ENCODE measurements around the gene ANKS1A. TPM values are rescaled to one million over a fixed set of nuclear protein-coding genes. Genes with fewer than 3 reads are reported as not detected.

The ANKS1A gene
- total RNA-seq, 1 experiment from 2014 or later = 26.5 TPM

DNA sequence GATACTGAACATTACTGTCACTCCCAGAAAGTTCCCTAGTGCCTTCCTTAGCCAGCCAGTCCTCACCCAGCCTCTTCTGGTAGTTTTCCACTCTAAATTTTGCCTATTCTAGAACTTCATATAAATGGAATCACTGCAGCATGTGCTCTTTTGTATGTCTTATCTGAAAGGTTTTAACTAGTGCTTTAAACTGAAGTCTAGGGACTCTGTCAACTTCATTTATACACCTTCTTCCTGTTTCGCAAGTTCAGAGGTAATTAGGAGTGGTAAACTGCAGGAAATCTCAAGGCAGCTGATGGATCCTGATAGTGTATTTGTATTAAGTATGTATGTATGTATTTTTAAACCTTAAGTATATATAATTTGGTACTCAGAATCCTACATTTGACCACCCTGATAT lies 157.8 kb downstream of the ANKS1A start:
- Histone ChIP-seq H3K56ac (ENCODE audit: insufficient read length, low read depth, low read length) (no peak overlapping the region), H3K27me3 (ENCODE audit: insufficient read depth, low read length) (no peaks in the 10 kb centered on the region), H3K79me1 (ENCODE audit: insufficient read depth, low read depth, low read length, poor library complexity, severe bottlenecking) (no peaks in the 10 kb centered on the region), H3K79me2 (ENCODE audit: insufficient read depth, low read length) (no peaks in the 10 kb centered on the region), H3K23me2 (ENCODE audit: insufficient read length, low read depth, low read length, poor library complexity, severe bottlenecking) (no peaks in the 10 kb centered on the region), H3K4ac (ENCODE audit: low read depth, low read length) (no peak overlapping the region), H4K20me1 (ENCODE audit: control insufficient read depth, insufficient read depth, insufficient read length) (no peaks in the 10 kb centered on the region), H4K91ac (ENCODE audit: insufficient read length, low read depth, low read length) (no peak overlapping the region), H3K4me2 (ENCODE audit: insufficient read depth, insufficient read length, low read length) (no peak overlapping the region), H3K14ac (ENCODE audit: insufficient read depth, low read length) (no peak overlapping the region), H2BK20ac (ENCODE audit: low read depth, low read length, poor library complexity, severe bottlenecking) (no peak overlapping the region), H2AK5ac (ENCODE audit: insufficient read length, low read length) (no peak overlapping the region), H3K23ac (ENCODE audit: insufficient read length, low read depth, low read length) (no peak overlapping the region), H3T11ph (ENCODE audit: low read length) (no peak overlapping the region), H2BK120ac (ENCODE audit: low read depth, low read length, poor library complexity, severe bottlenecking) (no peak overlapping the region), H2BK5ac (ENCODE audit: insufficient read length, low read length) (no peak overlapping the region), H2BK15ac (ENCODE audit: low read depth, low read length) (no peak overlapping the region), H3K9me3 (ENCODE audit: control insufficient read depth, low read depth, low read length) (no peaks in the 10 kb centered on the region), H2BK12ac (ENCODE audit: insufficient read length, low read depth, low read length) (no peak overlapping the region), H3K4me1 (ENCODE audit: insufficient read depth, low read length) (peaks cover 28% of the 10 kb centered on the region), H4K8ac (replicated peaks; ENCODE audit: insufficient read length, low read depth, low read length) (no peak overlapping the region), H3K18ac (ENCODE audit: insufficient read length, low read depth, low read length) (no peak overlapping the region), H3K9ac (ENCODE audit: extremely low read depth, insufficient read length, low read length) (no peak overlapping the region), H4K5ac (ENCODE audit: insufficient read length, low read depth, low read length) (no peak overlapping the region), H3K27ac (ENCODE audit: insufficient read length, low read depth, low read length) (no peak overlapping the region), H2AFZ (ENCODE audit: low read length) (no peak overlapping the region)
- Mint-ChIP-seq H3K36me3 (ENCODE audit: insufficient read depth in 1 of 3, low read depth in 3 of 3) (peaks cover 2 to 9% (median 6%) of the 10 kb centered on the region in 3 experiments; a peak in 4 of 7 replicates), H3K9me3 (no peaks in the 10 kb centered on the region), H3K27ac (peak overlapping the region in 1 of 3 experiments; percentile 65; a peak in 3 of 7 replicates), H3K4me3 (no peak overlapping the region), H3K27me3 (ENCODE audit: low read depth) (no peaks in the 10 kb centered on the region), H3K4me1 (peaks cover 0 to 3% of the 10 kb centered on the region in 2 experiments; a peak in 3 of 4 replicates)
- no CpG with 5 or more reads among the region's 1 CpG for WGBS (ENCODE audit: extremely low coverage, insufficient read length, low lambda C conversion rate)
- TF ChIP-seq, protein P1, sequence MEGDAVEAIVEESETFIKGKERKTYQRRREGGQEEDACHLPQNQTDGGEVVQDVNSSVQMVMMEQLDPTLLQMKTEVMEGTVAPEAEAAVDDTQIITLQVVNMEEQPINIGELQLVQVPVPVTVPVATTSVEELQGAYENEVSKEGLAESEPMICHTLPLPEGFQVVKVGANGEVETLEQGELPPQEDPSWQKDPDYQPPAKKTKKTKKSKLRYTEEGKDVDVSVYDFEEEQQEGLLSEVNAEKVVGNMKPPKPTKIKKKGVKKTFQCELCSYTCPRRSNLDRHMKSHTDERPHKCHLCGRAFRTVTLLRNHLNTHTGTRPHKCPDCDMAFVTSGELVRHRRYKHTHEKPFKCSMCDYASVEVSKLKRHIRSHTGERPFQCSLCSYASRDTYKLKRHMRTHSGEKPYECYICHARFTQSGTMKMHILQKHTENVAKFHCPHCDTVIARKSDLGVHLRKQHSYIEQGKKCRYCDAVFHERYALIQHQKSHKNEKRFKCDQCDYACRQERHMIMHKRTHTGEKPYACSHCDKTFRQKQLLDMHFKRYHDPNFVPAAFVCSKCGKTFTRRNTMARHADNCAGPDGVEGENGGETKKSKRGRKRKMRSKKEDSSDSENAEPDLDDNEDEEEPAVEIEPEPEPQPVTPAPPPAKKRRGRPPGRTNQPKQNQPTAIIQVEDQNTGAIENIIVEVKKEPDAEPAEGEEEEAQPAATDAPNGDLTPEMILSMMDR (conservative IDR thresholded peaks at IDR 0.05) = no peak
- no peak for DNase-seq

All from H9 (cell line).